GM12878 (cell line): ENCODE data around the gene MRPS18B. TPM values are rescaled to one million over a fixed set of nuclear protein-coding genes. Genes with fewer than 3 reads are reported as not detected.

Experiments used
- ATAC-seq: fragments of 200-7000 bp; cut with Tn5 transposase; 3 replicates; pipeline ENCODE4 v1.9.1; 2020; ENCODE audit warnings: mild to moderate bottlenecking, moderate library complexity
- BruUV-seq: library from RNA; stranded (reverse); fragments of 400-500 nt; replicated peaks from 2 replicates; lab custom pipeline; 2021; lab: Mats Ljungman, UMichigan
- CTCF ChIA-PET: fragments of 300-600 bp; sonication (Branson Sonifier 250); formaldehyde crosslinking; extraction: SDS; loops from one replicate; lab custom pipeline; 2021; ENCODE audit warnings: inconsistent platforms; lab: Yijun Ruan, JAX
- POLR2A ChIA-PET: fragments of 350-600 bp; formaldehyde crosslinking; extraction: SDS; loops from one replicate; lab custom pipeline; 2021; ENCODE audit warnings: inconsistent platforms; lab: Charles Lee
- RAD21 ChIA-PET: fragments of 300-600 bp; sonication (Branson Sonifier 250); formaldehyde crosslinking; loops from one replicate; lab custom pipeline; 2023; ENCODE audit warnings: antibody characterized with exemption; ENCODE audit not compliant: unreplicated experiment; lab: Charles Lee
- SMC1A ChIA-PET: fragments of 300-600 bp; sonication (Branson Sonifier 250); formaldehyde crosslinking; loops from one replicate; lab custom pipeline; 2023; ENCODE audit not compliant: unreplicated experiment, uncharacterized antibody; lab: Charles Lee
- DNase-seq: peaks from one replicate; pipeline ENCODE4 v3.0.0-alpha.2; 2011; ENCODE audit warnings: low read depth, low spot score
- FAIRE-seq: peaks from 3 replicates; lab custom pipeline; 2011; peaks lifted over from hg19 to GRCh38; lab: Jason Lieb, UNC
- H2AFZ ChIP-seq: 2 replicates; pipeline ENCODE4 v1.6.0; 2011; ENCODE audit warnings: low read depth, low read length, control low read depth; ENCODE audit not compliant: control insufficient read depth
- H3K27ac ChIP-seq: 2 replicates; pipeline ENCODE4 v1.5.1; 2011; ENCODE audit warnings: control low read depth; ENCODE audit not compliant: control insufficient read depth, insufficient read depth
- H3K27me3 ChIP-seq, 2 experiments: replicated peaks in 1 of 2; 2 replicates each; pipeline versions ENCODE4 v1.6.0 to v1.6.1; 2011; ENCODE audit warnings: low read length in 1 of 2; ENCODE audit not compliant: control insufficient read depth in 2 of 2, insufficient read depth in 2 of 2
- H3K36me3 ChIP-seq, 2 experiments: 2 replicates each; pipeline ENCODE4 v1.5.1; 2011; ENCODE audit warnings: low read length in 1 of 2; ENCODE audit not compliant: control insufficient read depth in 2 of 2, insufficient read depth in 2 of 2
- H3K4me1 ChIP-seq: 2 replicates; pipeline ENCODE4 v1.6.1; 2011; ENCODE audit warnings: mild to moderate bottlenecking, low read length, moderate library complexity, mixed read lengths; ENCODE audit not compliant: control insufficient read depth, insufficient read depth
- H3K4me2 ChIP-seq: 2 replicates; pipeline ENCODE4 v1.6.0; 2011; ENCODE audit warnings: control low read depth; ENCODE audit not compliant: control insufficient read depth, insufficient read depth
- H3K4me3 ChIP-seq: fragments of 200-600 bp; sonication (generic); 2 replicates; pipeline ENCODE4 v1.5.1; 2016
- H3K79me2 ChIP-seq: 2 replicates; pipeline ENCODE4 v1.6.0; 2011; ENCODE audit warnings: low read length; ENCODE audit not compliant: control insufficient read depth, insufficient read depth
- H3K9ac ChIP-seq: 2 replicates; pipeline ENCODE4 v1.8.0; 2011; ENCODE audit warnings: low read length, control low read depth, mixed read lengths; ENCODE audit not compliant: control insufficient read depth, insufficient read depth
- H3K9me3 ChIP-seq: replicated peaks from 3 replicates; pipeline ENCODE4 v1.5.1; 2011; ENCODE audit warnings: mild to moderate bottlenecking, low read length; ENCODE audit not compliant: control insufficient read depth, insufficient read depth
- H4K20me1 ChIP-seq: 2 replicates; pipeline ENCODE4 v1.6.0; 2011; ENCODE audit not compliant: control insufficient read depth, insufficient read depth
- DPF2 ChIP-seq: fragments of 450-650 bp; IDR thresholded peaks from 2 replicates; pipeline ENCODE4 v1.6.1; 2017; ENCODE audit warnings: mild to moderate bottlenecking
- IKZF1 ChIP-seq: fragments of 450-650 bp; conservative IDR thresholded peaks from 2 replicates; pipeline ENCODE4 v1.6.1; 2017; ENCODE audit warnings: antibody characterized with exemption, mild to moderate bottlenecking
- NR2C1 ChIP-seq: fragments of 450-650 bp; IDR thresholded peaks from 2 replicates; pipeline ENCODE4 v1.6.1; 2017; ENCODE audit warnings: antibody characterized with exemption, mild to moderate bottlenecking, moderate library complexity
- POLR2AphosphoS2 ChIP-seq: IDR thresholded peaks from 2 replicates; pipeline ENCODE4 v1.6.1; 2011; ENCODE audit warnings: low read depth, mild to moderate bottlenecking, low read length, improper control_type of control experiment, moderate library complexity
- WGBS: methylation state at CpG from one replicate; pipeline ENCODE4 v1.1.6; 2016; ENCODE audit warnings: low lambda C conversion rate; ENCODE audit not compliant: insufficient replicate concordance, insufficient coverage; ENCODE audit errors: missing lambda C conversion rate; 5-methylcytosine and 5-hydroxymethylcytosine counted together
- in situ Hi-C: fragments of 300-500 bp; cut with MboI; formaldehyde crosslinking; loops from 9 replicates; pipeline ENCODE4 v1.14.3; 2018; ENCODE audit warnings: mixed read lengths
- intact Hi-C: fragments of 100-400 bp; cut with micrococcal nuclease; formaldehyde crosslinking; loops from one replicate; pipeline ENCODE4 v1.14.2; 2022; ENCODE audit not compliant: unreplicated experiment
- polyA plus RNA-seq, 11 experiments: library from polyadenylated mRNA; depleted of rRNA in 4 of 11; unstranded in 6 of 11; stranded (reverse) in 5 of 11; fragments of >200 nt; fragmentation: Nextera tagmentation in 4 of 11; fragmentation: Illumina TruSeq in 1 of 11; extraction: Ambion mirVana in 4 of 11; extraction: Trizol in 1 of 11; gene quantifications; 1 replicate in 1 of 11; 2 replicates in 10 of 11; pipeline versions ENCODE4 v1.2.1 to v1.2.3, GENCODE V29; 2011 to 2016; ENCODE audit warnings: inconsistent platforms in 2 of 11, missing spikeins in 2 of 11, low read depth in 1 of 11
- total RNA-seq, 4 experiments: library from RNA; depleted of rRNA in 3 of 4; stranded (reverse); fragments of >200 nt in 3 of 4; fragmentation: Illumina TruSeq in 1 of 4; extraction: Trizol in 1 of 4; gene quantifications; 2 replicates each; pipeline versions ENCODE4 v1.2.1 to v1.2.3, GENCODE V29; 2013 to 2021

Gene MRPS18B
- total and polyA plus RNA-seq, 10 of the 15 experiments (the other 5 are each of a cell fraction or from before 2014, with no cell fraction given), result 80.9 to 259 (median 140) TPM

GRCh38 chr6:30598912-30599624, 18.6 kb upstream of the MRPS18B start (continued):
- TF ChIP-seq NR2C1 (no peak), DPF2 (no peak)

- Histone ChIP-seq H3K4me1 (no peaks in the 10 kb centered on the region; the same call in 1 of the 2 replicates), H3K79me2 (no peaks in the 10 kb centered on the region), H3K9me3 (no peaks in the 10 kb centered on the region), H3K27ac (no peak overlapping the region), H3K9ac (no peak overlapping the region), H3K4me2 (no peak overlapping the region), H3K36me3 (peaks cover 16 to 28% of the 10 kb centered on the region in 2 experiments; a peak in 3 of 4 replicates), H4K20me1 (peaks cover 3% of the 10 kb centered on the region; the same call in 1 of the 2 replicates), H2AFZ (no peak overlapping the region), H3K27me3 (no peaks in the 10 kb centered on the region), H3K4me3 (no peak overlapping the region)
- in situ Hi-C loops, result loop anchor here (5.0 kb wide), 1 partner anchor 117 kb away; no protein-coding TSS in a partner anchor
- RAD21 ChIA-PET, result interaction anchor here (0.7 to 1.6 kb wide), 4 partner anchors 11 to 231 kb away, joined by 3 read pairs; partner anchors contain the start of gene ABCF1
- POLR2A ChIA-PET, result interaction anchor here (0.6 to 2.5 kb wide), 5 partner anchors 11 to 674 kb away, joined by 4 to 10 read pairs (median 7); no protein-coding TSS in a partner anchor
- CTCF ChIA-PET, result interaction anchor here (1.0 to 10.3 kb wide), 7 partner anchors 8 to 147 kb away, joined by 3 to 188 read pairs (median 6); no protein-coding TSS in a partner anchor
- DNase-seq (no peak), ATAC-seq (no peak), FAIRE-seq (no peak)
- SMC1A ChIA-PET, result interaction anchor here (1.2 to 3.5 kb wide), 3 partner anchors 11 to 131 kb away, joined by 3 to 16 read pairs (median 3); no protein-coding TSS in a partner anchor
- no TSS peak for BruUV-seq
- 90% methylated on average over 13 of the region's 13 CpGs for WGBS
- TF ChIP-seq IKZF1, result no peak
- 0 out of 2 replicates have a peak, but pooled peaks have one; percentile 37 for TF ChIP-seq POLR2AphosphoS2
- intact Hi-C loops, result no loop called here
Observed at GRCh38 chr6:30599625-30600324, 17.9 kb upstream of the MRPS18B start.
